Measurements from ENCODE around the gene DNASE1L1.

The DNASE1L1 gene

DNA sequence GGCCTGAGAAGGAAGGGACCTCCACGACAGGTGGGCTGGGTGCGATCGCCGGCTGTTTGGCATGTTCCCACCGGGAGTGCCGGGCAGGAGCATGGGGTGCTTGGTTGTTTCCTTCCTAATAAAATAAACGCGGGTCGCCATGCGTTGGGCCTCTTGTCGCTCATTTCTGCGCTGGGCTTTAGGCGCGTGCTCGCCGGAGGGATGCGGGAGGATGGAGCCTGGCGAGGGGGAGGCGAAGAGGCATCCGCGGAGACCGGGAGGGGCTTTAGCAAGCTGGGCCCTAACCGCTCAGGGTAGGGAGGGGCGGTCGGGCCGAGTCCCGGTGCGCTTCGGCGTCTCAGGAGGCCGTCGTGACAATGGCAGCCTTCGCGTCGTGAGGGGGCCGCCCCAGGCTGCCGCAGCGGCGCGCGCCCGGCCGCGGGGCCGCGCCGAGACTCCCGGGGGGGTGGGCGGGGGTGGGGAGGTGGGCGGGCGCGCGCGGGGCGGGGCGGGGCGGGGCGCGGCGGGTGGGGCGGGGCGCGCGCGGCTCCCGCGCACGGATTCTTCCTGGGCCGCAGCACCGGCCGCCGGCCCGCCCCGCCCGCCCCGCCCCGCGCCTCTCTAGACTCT, 27.4 kb upstream of the DNASE1L1 start:
- DNase-seq = no peak

DNA sequence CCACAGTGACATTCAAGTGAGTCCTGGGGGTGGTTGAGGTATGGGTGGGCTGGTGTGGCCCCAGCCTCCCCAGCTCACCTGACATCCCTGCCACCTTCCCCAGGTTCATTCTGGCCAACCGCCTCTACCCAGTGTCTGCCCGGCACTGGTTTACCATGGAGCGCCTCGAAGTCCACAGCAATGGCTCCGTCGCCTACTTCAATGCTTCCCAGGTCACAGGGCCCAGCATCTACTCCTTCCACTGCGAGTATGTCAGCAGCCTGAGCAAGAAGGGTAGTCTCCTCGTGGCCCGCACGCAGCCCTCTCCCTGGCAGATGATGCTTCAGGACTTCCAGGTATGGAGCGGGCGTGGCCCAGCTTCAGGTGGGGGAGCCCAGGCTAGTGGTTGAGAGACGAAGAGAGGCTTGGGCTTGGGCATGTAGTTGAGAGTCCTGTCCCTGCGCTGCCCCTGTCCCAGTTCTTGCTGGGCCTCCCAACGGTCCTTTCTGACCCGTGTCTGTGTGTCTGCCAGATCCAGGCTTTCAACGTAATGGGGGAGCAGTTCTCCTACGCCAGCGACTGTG, 26.2 kb upstream of the DNASE1L1 start:
- DNase-seq = no peak

DNA sequence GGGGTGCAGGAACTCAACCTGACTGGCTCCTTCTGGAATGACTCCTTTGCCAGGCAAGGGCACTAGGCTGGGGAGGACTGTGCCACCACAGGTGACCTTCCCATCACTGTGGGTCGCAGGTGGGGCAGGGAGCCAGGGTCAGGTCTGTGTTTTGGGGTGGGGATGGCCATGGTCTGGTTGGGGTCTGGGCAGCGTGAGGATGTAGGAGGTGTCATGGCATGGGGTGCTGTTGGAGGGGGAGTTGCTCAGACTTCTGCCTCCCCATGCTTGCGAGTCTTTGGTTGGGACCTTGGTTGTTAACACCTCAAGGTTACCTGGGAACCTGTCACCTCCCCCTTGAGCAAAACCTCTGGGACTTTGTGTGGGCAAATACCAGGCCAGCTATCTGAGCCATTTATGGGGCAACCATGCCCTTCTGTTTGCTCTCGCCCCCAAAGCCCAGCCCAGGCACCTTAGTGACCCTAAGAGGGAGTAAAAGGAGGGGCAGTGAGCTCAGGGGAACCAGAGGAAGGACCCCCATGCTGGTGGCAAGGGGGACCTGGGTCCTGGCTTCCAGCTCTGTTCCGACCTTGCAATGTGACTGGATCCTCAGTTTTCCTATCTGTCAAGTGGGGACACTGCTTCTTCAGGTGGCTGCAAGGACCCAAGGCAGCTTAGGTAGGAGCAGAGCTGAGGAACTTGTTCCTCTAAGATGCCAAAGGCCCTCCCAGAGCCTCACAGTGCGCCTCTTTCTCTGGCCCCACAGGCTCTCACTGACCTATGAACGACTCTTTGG, 25.5 kb upstream of the DNASE1L1 start:
- no peak for DNase-seq

DNA sequence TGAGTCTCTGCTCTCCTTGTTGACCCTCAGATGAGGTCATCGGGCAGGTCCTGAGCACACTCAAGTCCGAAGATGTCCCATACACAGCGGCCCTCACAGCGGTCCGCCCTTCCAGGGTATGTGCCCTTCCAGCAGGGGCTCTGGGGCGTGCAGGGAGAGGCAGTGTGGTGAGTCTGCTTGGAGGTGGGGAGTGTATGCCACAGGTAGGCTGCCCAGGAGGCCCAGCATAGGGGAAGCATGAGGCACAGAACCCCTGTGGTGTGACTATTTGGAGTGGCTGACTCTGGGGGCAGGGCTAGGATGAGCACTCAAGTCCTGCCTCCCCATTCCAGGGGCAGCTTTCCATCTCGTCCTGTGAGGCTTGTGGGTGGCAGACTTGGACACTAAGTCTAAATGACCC, 24.6 kb upstream of the DNASE1L1 start:
- DNase-seq = no peak

DNA sequence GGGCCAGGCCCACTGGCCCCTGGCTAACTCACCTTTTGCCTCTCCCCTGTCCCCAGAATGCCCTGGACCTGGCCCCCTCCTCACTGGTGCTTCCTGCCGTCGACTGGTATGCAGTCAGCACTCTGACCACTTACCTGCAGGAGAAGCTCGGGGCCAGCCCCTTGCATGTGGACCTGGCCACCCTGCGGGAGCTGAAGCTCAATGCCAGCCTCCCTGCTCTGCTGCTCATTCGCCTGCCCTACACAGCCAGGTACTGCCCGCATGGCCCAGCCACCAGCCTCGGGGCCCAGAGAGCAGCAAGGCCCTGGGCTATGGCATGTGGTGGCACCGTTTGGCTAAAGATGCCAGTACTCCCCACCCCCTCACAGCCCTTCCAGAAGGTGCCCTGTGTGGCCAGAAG, 23.2 kb upstream of the DNASE1L1 start:
- no peak for DNase-seq

DNA sequence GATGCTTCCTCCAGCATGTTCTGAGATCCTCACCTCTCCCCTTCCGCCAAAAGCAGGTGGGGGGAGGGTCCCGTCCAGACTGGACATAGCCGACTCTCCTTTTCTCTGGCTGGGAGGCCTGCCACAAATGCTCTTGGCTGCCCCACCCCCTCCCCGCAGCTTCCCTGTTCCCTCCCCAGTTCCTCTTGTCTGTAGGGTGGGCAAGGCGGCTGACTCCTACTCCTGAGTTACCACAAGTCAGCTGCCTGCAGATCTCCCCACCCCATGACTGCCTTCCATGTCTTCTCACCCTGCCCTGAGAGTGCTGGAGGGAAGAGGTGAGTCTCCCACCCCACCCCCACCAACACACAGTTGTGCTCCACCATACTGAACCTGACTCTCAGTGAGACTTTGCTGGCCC, 22.3 kb upstream of the DNASE1L1 start:
- DNase-seq = no peak

DNA sequence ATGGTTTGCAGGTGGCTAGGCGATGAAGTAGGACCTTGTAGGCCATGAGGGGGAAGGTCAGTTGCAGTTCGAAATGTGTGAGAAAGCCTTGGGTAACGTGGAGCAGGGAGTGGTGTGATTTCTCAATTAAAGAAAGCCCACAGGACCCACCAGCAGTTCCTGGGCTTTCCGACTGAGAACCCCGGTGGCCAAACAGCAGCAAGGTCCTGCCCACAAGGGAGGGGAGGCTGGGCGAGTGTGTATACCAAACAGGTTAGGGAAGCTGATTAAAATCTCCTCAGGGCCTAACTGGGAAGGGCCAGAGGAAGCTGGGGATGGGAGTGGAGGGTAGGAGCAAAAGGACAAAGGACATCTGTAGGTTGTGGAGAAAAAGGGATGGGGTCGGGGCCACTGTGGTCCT, 21.9 kb upstream of the DNASE1L1 start:
- no peak for DNase-seq

DNA sequence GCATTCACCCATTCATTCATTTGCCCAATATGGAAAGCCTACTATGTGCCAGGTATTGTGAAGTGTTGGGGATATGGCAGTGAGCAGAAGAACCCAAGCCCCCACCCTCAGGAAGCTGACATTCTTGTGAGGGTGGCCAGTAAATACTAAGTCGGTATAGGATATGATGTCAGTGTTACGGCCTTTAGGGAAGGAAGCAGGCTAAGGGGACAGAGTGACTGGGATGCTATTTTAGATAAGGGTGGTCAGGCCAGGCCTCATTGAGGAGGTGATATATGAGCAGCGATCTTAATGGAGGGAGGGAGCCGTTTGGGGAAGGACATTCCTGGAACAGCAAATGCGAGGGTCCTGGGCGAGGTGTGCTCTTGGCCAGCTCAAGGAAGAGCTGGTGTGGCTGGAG, 21.4 kb upstream of the DNASE1L1 start:
- DNase-seq = no peak

DNA sequence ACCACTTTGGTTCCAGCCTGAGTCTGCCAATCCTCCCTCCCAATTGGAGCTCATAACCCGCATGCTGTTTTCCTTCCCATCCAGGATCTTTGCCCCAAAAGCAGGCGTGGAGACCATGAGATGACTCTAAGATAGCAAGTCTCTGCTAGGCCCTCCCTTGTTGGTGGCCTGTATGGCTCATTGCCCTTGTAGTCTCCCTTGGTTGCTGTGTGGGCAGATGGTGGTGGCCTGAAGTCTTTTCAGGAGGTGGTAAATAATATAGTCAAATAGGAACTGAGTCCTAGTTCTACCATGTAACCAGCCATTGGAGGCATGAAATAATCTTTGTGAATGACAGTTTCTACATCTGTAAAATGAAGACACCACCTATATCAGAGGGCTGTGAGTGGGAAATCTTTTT, 20.7 kb upstream of the DNASE1L1 start:
- no peak for DNase-seq

DNA sequence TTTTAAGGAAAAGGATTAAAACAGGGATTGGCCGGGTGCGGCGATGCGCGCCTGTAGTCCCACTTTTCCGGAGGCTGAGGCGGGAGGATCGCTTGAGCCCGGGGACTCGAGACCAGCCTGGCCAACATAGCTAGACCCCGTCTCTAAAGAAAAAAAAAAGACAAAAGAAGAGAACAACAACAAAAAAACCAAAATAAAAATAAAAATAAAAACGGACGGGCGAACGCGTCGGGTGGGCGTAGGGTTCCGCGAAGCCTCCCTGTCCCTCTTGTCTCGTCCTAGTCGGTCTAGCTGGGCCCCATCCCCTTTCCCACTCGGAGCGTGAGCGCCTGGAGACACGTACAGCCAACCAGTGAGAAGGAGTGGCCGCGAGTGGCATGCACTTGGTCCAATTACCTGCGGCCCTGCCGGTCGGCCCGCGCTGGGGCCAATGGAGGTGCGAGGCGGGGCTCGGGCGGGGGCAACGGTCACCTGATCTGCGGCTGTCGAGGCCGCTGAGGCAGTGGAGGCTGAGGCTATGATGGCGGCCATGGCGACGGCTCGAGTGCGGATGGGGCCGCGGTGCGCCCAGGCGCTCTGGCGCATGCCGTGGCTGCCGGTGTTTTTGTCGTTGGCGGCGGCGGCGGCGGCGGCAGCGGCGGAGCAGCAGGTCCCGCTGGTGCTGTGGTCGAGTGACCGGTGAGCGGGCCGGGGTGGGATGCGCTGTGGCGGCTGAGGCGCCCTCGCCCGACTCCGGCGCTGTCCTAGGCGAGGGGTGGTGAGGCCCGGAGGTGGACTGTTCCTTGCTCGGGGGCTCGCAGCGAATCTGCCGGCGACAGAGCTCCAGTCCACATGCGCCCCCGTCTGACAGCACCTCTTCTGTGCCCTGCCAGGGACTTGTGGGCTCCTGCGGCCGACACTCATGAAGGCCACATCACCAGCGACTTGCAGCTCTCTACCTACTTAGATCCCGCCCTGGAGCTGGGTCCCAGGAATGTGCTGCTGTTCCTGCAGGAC, 19.4 kb upstream of the DNASE1L1 start, which contains the start of gene ATP6AP1:
Gene ATP6AP1 (plus strand): TSS at position 502 of the 996 bp plus-strand sequence. CDS start 16 bp downstream, at position 518.
- peak; percentile 86 for DNase-seq

DNA sequence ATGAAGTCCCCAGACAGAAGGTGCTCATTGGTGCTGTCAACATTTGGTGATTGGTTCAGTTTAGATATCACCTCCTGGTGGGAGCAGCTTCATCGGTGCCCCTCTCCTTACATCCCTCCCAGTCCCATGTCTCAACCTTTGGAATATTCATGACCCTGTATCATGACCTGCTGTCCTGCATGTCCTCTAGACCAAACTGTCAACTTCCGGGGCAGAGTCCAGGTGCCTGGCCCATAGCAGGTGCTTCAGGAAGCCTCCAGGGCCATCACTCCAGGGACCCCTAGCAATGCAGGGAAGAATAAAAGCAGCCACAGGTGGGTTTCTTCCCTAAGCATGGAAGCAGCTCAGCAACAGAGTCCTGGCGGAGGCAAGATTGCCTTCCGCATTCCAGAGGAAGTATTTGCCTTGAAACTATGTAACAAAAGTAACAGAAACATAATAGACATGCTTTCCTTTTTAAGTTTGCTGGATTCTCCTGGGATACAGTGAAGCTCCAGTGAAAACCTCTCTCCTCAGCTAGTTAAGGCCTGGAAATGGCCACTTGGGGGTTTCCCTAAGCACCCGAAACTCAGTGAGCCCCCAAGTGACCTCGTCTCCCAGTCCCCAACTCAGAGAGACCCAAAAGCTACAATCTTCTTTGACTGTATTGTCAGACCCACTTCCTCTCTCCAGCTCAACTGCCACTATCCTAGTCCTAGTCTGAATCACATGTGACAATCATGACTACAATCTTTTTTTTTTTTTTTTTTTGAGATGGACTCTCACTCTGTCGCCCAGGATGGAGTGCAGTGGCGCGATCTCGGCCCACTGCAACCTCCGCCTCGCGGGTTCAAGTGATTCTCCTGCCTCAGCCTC, 18.1 kb upstream of the DNASE1L1 start:
- no peak for DNase-seq

DNA sequence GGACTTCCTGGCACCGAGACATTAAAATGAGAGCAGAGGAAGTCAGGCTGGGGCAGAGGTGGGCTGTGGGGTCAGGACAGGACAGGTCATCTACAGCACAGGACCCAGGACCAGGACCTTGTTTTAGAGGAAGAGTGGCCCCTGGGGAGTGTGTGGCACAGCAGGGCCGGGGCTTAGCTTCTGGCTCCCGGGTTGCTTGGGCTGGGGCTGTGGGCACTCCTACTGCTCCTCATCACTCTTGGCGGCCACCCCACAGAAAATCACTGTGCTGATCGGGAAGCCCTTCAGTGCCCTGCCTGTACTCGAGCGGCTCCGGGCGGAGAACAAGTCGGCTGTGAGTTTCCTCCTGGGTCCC, 11.3 kb upstream of the DNASE1L1 start:
- DNase-seq = no peak

DNA sequence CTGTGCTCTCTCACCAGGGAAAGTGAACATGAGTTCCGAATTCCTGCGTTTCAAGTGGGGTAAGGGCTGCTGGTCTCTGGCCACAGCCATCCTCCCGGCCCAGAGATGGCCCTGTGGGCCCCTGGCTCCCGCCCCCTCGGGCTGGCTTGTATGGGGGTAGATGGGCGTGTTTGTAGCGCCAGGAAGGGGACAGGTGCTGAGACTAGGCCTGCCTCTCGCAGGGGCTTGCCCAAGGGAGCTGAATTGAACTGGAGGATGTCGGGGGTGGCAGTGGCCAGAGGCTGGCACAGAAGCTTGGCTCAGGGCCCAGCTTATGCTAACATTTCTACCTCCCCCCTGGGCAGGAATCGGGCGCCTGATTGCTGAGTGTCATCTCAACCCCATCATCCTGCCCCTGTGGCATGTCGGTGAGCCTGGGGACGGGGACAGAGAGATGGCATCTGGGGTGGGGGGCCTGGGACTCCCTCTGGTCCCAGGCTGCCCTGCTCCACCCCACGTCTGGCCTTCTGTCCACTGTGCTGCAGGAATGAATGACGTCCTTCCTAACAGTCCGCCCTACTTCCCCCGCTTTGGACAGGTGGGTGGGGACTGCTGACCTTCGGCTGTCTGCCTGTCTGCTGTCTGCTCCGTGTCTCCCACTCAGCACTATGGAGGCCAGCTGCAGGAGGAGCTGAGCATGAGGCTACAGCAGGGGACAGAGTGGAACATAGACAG, 10.8 kb upstream of the DNASE1L1 start:
- DNase-seq = no peak

DNA sequence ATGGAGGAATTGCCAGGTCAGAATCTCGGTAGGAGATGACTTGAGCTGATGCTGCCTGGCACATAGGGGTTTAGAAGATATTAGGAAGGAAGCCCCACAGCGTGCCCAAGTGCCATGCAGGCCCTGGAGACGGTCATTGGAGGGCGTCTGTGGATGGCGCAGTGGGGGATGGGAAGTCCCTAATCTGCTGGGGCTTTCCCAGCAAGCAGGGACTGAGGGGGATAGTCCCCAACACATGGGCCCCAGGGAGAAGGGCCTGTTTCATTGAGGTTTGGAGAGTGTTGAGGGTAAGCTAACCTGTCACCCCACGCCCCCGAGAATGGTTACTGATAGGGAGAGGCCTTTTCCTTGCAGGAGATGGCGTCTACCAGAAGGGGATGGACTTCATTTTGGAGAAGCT, 10.1 kb upstream of the DNASE1L1 start:
- DNase-seq = no peak

DNA sequence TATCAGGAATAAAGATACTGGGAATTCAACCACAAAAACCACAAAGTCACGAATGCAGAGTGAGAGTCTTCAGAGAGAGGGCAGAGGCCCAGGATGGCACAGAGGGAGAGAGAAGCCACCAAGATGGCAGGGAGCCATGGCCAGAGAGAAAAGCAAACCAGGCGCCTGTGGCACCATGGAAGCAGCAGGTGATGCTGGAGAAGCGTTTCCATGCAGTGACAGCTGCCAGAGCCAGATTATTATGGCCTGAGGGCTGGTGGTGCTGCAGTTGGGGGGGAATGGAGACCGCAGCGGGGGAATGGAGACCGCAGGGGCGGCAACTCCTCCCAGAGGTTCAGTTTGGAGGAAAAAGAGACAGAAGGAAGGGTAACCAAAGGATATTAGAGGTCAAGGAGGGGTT, 8.1 kb upstream of the DNASE1L1 start:
- no peak for DNase-seq

DNA sequence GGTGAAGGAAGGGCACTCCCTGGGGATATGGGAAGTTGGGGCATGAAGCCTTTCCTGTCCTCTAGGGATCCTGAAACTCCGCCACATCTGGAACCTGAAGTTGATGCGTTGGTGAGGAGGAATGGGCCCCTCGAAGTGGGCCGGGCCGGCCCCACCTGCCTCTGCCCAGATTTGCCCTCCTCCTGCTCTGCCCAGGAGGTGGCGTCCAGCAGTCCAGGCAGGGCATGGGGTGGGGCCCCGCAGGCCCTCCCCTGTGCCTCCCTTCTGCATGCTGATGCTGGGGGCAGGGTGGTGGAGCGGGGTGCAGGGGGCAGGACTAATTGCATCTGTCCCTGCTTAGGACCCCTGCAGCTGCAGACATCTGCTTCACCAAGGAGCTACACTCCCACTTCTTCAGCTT, 4.1 kb upstream of the DNASE1L1 start:
- DNase-seq = no peak

DNA sequence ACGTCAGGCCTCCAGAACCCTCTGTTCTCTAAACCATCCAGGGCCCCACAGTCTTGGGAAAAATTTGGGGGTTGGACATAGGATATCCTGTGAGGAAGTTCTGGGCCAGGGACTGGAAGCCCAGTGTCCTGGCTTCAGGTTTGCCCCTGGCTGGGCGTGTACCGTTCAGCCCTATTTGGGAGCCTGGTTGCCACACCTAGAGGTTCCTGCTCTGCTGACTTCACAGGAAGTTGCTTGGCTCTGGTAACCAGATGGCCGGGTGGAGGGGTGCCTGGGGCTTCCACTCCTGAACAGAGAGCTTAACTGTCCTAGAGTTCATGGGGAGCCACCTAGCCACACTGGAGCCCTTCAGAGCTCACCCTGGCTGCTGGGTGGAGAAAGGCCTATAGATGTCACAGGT, 3.4 kb upstream of the DNASE1L1 start:
- DNase-seq = no peak

DNA sequence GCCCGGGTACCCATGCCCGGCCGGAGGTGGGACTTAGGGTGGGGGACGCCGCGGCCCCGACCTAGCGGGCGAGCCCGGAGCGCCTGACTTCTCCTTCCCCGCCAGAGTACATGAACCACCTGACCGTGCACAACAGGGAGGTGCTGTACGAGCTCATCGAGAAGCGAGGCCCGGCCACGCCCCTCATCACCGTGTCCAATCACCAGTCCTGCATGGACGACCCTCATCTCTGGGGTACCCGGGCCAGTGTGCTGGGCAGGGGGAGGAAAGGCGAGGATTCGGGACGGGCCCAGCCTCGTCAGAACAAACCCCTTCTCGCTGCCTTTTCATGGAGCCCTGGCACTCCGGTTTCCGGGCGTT, 2.9 kb upstream of the DNASE1L1 start:
- peak; percentile 18 for DNase-seq

DNA sequence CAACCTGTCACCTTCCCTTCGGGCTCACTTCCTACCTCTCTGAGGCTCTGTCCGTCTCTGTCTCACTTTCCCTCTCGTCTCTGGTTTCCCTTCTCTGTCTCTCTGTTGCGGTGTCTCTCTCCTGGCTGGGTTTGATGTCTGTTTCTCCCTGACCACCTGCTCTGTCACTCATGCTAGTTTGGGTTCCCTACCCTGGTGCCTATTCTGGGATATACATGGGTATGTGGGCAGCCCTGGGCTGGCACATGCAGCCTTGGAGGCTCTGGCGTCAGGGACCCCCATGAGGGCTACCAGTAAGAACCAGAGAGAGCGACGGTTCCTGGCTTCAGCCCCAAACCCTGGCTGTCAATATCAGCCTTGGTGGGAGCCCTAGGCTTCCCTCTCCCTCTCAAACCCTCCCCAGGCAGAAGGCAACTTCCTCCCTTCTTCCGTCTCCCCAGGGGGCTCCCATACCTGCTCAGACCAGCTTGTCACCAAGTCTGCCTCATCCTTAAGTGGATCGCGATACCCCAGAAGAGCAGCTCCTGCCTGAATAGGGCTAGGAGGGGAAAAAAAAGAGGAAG, 314 bp downstream of the DNASE1L1 start:
- DNase-seq = no peak

DNA sequence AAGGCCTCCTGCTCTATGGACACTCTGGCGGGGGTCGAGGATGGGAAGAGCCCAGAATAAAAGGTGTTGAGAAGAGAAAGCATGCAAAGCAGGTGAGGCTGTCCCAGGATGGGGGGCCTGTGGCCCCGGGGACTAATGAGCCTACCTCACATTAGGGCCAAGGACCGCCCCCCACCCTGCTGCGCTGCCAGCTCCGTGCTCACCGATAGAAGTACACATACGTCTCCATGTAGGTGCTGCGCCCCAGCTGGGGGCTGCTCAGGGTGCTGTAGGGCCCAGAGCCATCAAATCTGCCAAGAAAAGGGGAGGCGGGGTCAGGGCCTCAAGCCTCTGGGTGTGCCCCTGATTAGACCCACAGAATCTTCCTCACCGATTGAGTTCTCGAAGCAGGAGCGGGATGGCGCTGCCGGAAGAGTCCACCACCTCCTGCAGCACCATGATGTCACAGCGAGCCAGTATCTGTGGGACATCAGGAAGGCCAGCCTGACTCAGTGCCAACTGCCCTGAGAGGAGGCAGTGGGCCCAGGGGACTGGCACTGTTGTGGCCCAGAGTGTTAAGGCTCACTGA, 4.3 kb downstream of the DNASE1L1 start:
- no peak for DNase-seq

DNA sequence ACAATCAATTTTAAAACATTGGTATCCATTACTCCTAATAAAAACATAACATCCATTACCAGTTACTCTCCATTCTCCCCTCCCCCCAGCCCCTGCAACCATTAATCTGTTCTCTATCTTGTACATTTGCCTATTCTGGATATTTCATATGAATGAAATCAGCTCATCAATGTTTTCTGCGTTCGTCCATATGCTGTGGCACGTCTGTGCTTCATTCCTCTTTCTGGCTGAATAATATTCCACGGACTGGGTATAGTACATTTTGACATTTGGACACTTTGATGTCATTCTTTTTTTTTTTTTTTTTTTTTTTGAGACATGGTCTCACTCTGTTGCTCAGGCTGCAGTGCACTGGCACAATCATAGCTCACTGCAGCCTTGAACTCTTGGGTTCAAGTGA, 5.2 kb downstream of the DNASE1L1 start:
- DNase-seq = no peak
